GM12875 (cell line): ENCODE results near the gene MMEL1.

ENCODE experiments used
- H3K4me3 ChIP-seq: one replicate; pipeline ENCODE4 v1.5.1; 2011; ENCODE audit warnings: low read depth, low read length, control low read depth
- TF ChIP-seq, protein P1 (sequence below): IDR thresholded peaks from 2 replicates; pipeline ENCODE4 v1.5.1; 2011; ENCODE audit warnings: low read depth, mild to moderate bottlenecking, control low read depth, inconsistent platforms, low read length, moderate library complexity, borderline replicate concordance; ENCODE audit not compliant: insufficient read depth

MMEL1 gene

DNA sequence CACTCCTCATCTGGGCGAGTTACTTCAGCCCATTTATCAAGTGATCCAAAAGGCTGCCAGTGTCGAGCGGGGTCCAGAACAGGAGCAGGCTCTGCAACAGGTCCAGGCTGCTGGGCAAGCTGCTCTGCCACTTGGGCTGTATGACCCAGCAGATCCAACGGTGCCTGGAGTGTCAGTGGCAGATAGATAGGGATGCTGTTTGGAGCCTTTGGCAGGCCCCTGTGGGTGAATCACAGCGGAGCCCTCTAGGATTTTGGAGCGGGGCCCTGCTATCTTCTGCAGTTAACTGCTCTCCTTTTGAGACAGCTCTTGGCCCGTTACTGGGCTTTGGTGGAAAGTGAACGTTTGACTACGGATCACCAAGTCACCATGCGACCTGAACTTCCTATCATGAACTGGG lies 7.5 kb downstream of the MMEL1 start:
- no peak overlapping the region for H3K4me3 ChIP-seq
- TF ChIP-seq, protein P1, sequence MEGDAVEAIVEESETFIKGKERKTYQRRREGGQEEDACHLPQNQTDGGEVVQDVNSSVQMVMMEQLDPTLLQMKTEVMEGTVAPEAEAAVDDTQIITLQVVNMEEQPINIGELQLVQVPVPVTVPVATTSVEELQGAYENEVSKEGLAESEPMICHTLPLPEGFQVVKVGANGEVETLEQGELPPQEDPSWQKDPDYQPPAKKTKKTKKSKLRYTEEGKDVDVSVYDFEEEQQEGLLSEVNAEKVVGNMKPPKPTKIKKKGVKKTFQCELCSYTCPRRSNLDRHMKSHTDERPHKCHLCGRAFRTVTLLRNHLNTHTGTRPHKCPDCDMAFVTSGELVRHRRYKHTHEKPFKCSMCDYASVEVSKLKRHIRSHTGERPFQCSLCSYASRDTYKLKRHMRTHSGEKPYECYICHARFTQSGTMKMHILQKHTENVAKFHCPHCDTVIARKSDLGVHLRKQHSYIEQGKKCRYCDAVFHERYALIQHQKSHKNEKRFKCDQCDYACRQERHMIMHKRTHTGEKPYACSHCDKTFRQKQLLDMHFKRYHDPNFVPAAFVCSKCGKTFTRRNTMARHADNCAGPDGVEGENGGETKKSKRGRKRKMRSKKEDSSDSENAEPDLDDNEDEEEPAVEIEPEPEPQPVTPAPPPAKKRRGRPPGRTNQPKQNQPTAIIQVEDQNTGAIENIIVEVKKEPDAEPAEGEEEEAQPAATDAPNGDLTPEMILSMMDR = no peak

DNA sequence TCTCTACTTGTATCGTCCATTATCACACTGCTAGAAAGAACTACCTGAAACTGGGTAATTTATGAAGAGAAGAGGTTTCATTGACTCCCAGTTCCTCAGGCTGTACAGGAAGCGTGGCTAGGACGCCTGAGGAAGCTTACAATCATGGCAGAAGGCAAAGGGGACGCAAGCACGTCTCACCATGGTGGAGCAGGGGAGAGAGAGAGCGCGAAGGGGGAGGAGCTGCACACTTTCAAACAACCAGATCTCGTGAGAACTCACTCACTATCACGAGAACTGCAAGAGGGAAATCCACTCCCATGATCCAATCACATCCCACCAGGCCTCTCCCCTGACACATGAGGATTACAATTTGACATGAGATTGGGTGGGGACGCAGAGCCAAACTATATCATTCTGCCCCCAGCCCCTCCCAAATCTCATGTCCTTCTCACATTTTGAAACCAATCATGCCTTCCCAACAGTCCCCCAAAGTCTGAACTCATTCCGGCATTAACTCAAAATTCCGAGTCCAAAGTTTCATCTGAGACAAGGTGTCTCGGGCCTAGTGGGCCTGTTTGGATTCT lies 8.0 kb downstream of the MMEL1 start:
- no peak overlapping the region for H3K4me3 ChIP-seq
- TF ChIP-seq, protein P1 = no peak

DNA sequence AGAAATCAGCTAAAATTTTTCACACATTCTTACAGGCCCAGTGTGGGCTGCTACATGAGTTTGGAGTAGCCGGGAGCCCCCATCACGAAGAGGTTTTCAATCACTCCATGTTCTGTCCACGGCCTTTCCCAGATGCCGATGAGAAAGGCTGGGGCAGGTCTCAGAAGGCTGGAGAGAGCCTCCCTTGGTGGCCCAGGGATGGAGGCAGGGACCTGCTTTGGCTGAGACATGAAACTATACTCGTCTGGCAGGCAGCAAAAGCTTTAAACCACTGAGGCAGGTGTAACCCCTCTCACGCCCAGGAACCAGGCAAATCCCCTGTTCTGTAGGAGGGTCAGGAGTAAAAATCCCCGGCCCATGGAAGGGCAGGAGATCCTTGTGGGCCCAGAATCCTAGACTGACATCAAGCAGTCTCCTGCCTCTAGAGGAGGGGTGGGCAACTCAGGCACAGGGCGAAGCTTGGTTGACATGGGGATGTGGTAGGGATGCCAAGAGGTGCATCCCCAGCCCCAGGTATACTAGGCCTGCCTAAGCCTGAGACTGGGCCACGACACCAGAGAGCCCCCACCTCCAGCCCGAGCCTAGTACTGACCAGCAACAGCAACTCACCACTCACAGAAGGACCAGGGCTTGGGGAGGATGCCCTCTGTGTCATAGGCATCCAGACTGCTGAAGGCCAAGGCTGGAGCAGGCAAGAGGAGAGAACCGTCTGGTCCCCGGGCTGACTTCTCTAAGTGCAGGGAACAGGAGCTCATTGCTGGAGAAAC lies 9.1 kb downstream of the MMEL1 start:
- TF ChIP-seq, protein P1 = no peak
- H3K4me3 ChIP-seq = no peak overlapping the region

DNA sequence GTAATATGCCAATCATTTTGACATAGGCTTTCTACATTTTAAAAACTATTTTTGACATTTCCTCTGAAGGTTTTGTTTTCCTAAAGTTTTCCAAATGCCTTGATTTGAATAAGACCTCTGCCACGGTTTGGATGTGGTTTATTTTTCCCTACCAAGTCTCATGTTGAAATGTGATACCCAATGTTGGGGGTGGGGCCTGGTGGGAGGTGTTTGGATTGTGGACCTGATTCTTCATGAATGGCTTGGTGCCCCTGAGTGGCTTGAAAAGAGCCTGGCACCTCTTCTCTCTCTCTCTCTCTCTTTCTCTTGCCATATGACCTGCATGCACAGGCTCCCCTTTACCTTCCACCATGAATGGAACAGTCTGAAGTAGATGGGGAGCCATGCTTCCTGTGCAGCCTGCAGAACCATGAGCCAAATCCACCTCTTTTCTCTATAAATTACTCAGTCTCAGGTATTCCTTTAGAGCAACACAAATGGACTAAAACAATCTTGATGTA lies 14.8 kb downstream of the MMEL1 start:
- no peak overlapping the region for H3K4me3 ChIP-seq
- TF ChIP-seq, protein P1 = no peak

DNA sequence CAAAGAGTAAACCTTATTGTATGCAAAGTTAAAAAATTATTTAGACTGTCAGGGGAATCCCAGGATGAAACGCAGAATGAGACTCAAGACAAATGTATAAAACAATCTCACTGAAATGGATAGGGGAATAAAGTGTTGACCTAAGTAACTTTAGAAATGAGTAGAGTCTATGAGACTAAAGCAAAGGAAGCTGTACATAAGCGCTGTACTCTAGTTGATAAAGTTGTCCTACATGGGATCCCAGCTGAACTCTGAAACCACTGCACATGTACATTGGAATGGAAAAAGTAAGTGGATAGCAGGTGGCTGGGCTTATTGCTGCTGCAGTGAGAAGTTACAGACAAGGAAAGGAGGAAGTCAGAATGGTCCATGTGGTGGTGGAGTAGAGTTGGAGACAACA lies 18.7 kb downstream of the MMEL1 start:
- H3K4me3 ChIP-seq = no peak overlapping the region
- TF ChIP-seq, protein P1 = no peak

DNA sequence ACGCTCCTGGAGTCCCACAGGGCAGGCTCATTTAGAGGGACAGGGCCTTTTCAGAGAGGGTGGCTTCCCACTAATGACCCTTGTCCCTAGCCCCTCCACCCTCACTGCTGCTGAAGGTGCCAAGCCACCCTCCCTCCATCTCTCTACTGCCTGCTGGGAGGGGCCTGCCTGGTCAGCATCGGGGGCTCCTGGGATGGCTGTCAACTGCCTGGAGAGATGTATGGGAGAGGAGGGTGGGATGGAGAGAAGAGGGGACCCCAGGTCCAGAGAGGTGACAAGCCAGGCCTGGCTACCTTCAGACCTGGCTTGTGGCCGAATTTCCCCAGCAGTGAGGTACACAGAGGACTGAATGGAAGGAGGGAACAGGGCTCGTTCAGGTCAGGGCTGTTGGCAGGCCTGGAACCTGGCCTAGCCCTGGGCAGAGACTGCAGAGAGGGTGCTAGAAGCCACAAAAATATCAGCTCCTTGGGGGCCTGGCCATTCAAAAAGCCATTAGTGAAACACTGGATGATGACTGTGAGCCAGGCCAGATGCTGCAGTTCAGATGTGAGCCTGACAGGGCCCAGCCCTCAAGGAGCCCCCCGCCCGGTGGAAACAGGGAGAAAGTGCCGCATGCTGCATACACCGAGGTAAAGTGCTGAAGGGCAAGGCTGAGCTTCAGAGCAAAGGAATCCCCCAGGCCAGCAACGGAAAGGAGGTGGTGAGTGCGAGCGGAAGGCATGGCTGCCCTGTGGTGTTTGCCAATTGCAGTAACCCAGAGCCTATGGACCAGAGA lies 20.0 kb downstream of the MMEL1 start:
- H3K4me3 ChIP-seq = no peak overlapping the region
- TF ChIP-seq, protein P1 = no peak
